OCI-LY7 (cell line): ENCODE measurements around the gene KRT6B. TPM values are rescaled to one million over a fixed set of nuclear protein-coding genes. Genes with fewer than 3 reads are reported as not detected.
"Not testable (repeated sequence)": the region's sequence is repeated elsewhere in the genome, so short reads cannot be mapped to it uniquely, and the experiment has no call there.

ENCODE experiments used
- BruUV-seq: library from RNA; stranded (reverse); fragments of 400-500 nt; replicated peaks from 2 replicates; lab custom pipeline; 2021; lab: Mats Ljungman, UMichigan
- CTCF ChIA-PET: fragments of 300-600 bp; sonication (Branson Sonifier 250); formaldehyde crosslinking; loops from one replicate; lab custom pipeline; 2022; ENCODE audit warnings: antibody characterized with exemption; ENCODE audit not compliant: unreplicated experiment; lab: Charles Lee
- POLR2A ChIA-PET: fragments of 300-600 bp; sonication (Branson Sonifier 250); formaldehyde crosslinking; loops from one replicate; lab custom pipeline; 2022; ENCODE audit warnings: antibody characterized with exemption; lab: Charles Lee
- DNase-seq: peaks from one replicate; pipeline ENCODE4 v3.0.0-alpha.2; 2015; ENCODE audit warnings: low spot score
- H2AFZ ChIP-seq: fragments of 200-600 bp; sonication (generic), shearing (Covaris generic); 2 replicates; pipeline ENCODE4 v1.6.1; 2014; ENCODE audit warnings: mild to moderate bottlenecking, antibody characterized with exemption, low read length, moderate library complexity
- H3K27ac ChIP-seq: fragments of 200-600 bp; sonication (generic); 2 replicates; pipeline ENCODE4 v1.5.1; 2014; ENCODE audit warnings: mixed run types, low read depth, mild to moderate bottlenecking, moderate library complexity, low read length, inconsistent platforms; ENCODE audit not compliant: poor library complexity, severe bottlenecking
- H3K36me3 ChIP-seq: fragments of 200-600 bp; sonication (generic); 2 replicates; pipeline ENCODE4 v1.6.1; 2014; ENCODE audit warnings: mild to moderate bottlenecking, antibody characterized with exemption, low read length, moderate library complexity, mixed read lengths; ENCODE audit not compliant: insufficient read depth
- H3K4me1 ChIP-seq: fragments of 200-600 bp; sonication (generic); 2 replicates; pipeline ENCODE4 v1.5.1; 2014; ENCODE audit warnings: mild to moderate bottlenecking, low read length; ENCODE audit not compliant: insufficient read depth, poor library complexity, severe bottlenecking
- H3K4me2 ChIP-seq: fragments of 200-600 bp; sonication (generic); 2 replicates; pipeline ENCODE4 v1.6.1; 2014; ENCODE audit warnings: mild to moderate bottlenecking, low read length
- H3K4me3 ChIP-seq: fragments of 200-600 bp; sonication (generic); 2 replicates; pipeline ENCODE4 v1.5.1; 2014; ENCODE audit warnings: mild to moderate bottlenecking, low read depth, low read length; ENCODE audit not compliant: poor library complexity, severe bottlenecking
- H3K79me2 ChIP-seq: fragments of 200-600 bp; sonication (generic); 2 replicates; pipeline ENCODE4 v1.6.1; 2016; ENCODE audit warnings: low read depth, mild to moderate bottlenecking, low read length, moderate library complexity, mixed read lengths; ENCODE audit not compliant: insufficient read depth
- H3K9me2 ChIP-seq: fragments of 200-600 bp; sonication (generic); 2 replicates; pipeline ENCODE4 v1.6.1; 2016; ENCODE audit warnings: mild to moderate bottlenecking, low read length, mixed read lengths; ENCODE audit not compliant: insufficient read depth
- H3K9me3 ChIP-seq: fragments of 200-600 bp; sonication (generic); 2 replicates; pipeline ENCODE4 v1.6.1; 2014; ENCODE audit warnings: mild to moderate bottlenecking, mixed run types, low read length, mixed read lengths
- H4K20me1 ChIP-seq: fragments of 200-600 bp; sonication (generic); 2 replicates; pipeline ENCODE4 v1.6.1; 2014; ENCODE audit warnings: mild to moderate bottlenecking, antibody characterized with exemption, low read length, moderate library complexity, mixed read lengths; ENCODE audit not compliant: insufficient read depth
- EZH2phosphoT487 ChIP-seq: fragments of 200-600 bp; sonication (generic); IDR thresholded peaks from 2 replicates; pipeline ENCODE4 v1.6.1; 2018; ENCODE audit warnings: low read depth, borderline replicate concordance, mild to moderate bottlenecking, mixed run types, antibody characterized with exemption, low read length, moderate library complexity, mixed read lengths
- intact Hi-C: fragments of 100-400 bp; cut with micrococcal nuclease; formaldehyde crosslinking; loops from one replicate; pipeline ENCODE4 v1.10.0; 2022; ENCODE audit not compliant: unreplicated experiment
- total RNA-seq, 2 experiments: library from RNA; depleted of rRNA in 1 of 2; stranded (reverse); fragments of >200 nt in 1 of 2; shearing (Covaris generic) in 1 of 2; gene quantifications; 2 replicates each; pipeline ENCODE4 v1.2.3, GENCODE V29; 2014 to 2022
- TF ChIP-seq, protein P1 (sequence below): fragments of 200-600 bp; sonication (generic); conservative IDR thresholded peaks from 2 replicates; pipeline ENCODE4 v1.5.1; 2014; ENCODE audit warnings: mild to moderate bottlenecking, antibody characterized with exemption, low read length, moderate library complexity, mixed read lengths

KRT6B gene
- total RNA-seq, 2 experiments from 2014 or later: not detected

DNA sequence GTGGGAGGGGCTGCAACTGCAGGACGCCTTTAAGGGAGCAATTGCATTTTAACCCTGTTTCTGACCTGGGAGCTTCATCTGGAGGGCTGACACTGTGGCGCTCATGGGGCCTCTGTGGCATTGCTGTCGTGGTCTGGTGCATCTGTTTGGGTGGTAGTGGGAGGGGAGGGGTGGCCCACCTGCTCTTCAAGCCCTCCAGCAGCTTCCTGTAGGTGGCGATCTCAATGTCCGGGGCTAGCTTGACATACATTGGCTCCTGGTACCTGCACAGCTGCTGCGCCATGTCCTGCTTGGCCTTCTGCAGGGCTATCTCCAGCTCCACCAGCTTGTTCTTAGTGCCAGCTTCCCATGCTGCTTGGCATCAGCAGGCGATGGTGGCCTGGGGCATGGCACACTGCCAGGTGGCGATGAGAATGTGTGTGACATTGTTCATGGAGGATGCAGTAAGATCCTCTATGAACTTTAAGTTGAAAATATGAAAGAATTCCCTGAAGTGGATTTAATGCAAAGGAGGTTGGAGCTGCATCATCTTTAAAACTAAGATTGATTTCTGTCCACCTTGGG is 38.1 kb downstream of the KRT6B start:
- no peak for TF ChIP-seq EZH2phosphoT487
- TF ChIP-seq, protein P1, sequence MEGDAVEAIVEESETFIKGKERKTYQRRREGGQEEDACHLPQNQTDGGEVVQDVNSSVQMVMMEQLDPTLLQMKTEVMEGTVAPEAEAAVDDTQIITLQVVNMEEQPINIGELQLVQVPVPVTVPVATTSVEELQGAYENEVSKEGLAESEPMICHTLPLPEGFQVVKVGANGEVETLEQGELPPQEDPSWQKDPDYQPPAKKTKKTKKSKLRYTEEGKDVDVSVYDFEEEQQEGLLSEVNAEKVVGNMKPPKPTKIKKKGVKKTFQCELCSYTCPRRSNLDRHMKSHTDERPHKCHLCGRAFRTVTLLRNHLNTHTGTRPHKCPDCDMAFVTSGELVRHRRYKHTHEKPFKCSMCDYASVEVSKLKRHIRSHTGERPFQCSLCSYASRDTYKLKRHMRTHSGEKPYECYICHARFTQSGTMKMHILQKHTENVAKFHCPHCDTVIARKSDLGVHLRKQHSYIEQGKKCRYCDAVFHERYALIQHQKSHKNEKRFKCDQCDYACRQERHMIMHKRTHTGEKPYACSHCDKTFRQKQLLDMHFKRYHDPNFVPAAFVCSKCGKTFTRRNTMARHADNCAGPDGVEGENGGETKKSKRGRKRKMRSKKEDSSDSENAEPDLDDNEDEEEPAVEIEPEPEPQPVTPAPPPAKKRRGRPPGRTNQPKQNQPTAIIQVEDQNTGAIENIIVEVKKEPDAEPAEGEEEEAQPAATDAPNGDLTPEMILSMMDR: peak; percentile 50
- intact Hi-C loops: no loop called here
- Histone ChIP-seq H3K79me2 (no peaks in the 10 kb centered on the region), H3K9me2 (no peaks in the 10 kb centered on the region), H3K9me3 (no peaks in the 10 kb centered on the region), H4K20me1 (no peaks in the 10 kb centered on the region), H3K4me1 (no peaks in the 10 kb centered on the region), H2AFZ (no peak overlapping the region), H3K36me3 (no peaks in the 10 kb centered on the region), H3K27ac (no peak overlapping the region), H3K4me2 (no peak overlapping the region), H3K4me3 (no peak overlapping the region)
- ChIA-PET POLR2A (interaction anchor here (0.7 to 1.2 kb wide), 2 partner anchors 13 to 53 kb away, joined by 3 to 4 read pairs; no protein-coding TSS in a partner anchor), CTCF (no interaction called here)
- DNase-seq: no peak
- no TSS peak for BruUV-seq

DNA sequence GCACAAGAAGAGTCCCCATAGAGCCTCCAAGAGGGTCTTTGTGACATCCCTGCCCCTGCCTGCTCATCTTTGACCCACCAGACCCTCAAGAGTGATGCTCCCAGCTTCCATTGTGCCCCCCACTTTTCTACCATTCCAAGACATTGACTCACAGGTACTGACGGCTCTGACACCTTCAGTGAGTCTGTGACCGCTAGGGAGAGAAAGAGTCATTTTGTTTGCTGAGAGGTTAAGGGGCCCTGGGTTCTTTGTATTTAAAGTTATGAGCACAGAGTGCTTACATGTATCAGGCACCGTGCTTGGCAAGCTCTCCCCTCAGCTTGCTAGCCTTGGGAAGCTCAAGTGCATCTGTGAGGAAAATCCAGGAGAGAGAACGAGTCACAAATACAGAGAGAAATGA is 38.7 kb downstream of the KRT6B start:
- Histone ChIP-seq H3K79me2 (no peaks in the 10 kb centered on the region), H3K27ac (no peak overlapping the region), H3K36me3 (no peaks in the 10 kb centered on the region), H2AFZ (no peak overlapping the region), H4K20me1 (no peaks in the 10 kb centered on the region), H3K4me1 (no peaks in the 10 kb centered on the region), H3K4me3 (no peak overlapping the region), H3K4me2 (no peak overlapping the region), H3K9me3 (no peaks in the 10 kb centered on the region), H3K9me2 (no peaks in the 10 kb centered on the region)
- POLR2A ChIA-PET: interaction anchor here (1.2 kb wide), 1 partner anchor 12 kb away, joined by 3 read pairs; no protein-coding TSS in a partner anchor
- intact Hi-C loops: no loop called here
- BruUV-seq: no TSS peak
- TF ChIP-seq EZH2phosphoT487: no peak
- TF ChIP-seq, protein P1: no peak
- no peak for DNase-seq
- CTCF ChIA-PET: no interaction called here

DNA sequence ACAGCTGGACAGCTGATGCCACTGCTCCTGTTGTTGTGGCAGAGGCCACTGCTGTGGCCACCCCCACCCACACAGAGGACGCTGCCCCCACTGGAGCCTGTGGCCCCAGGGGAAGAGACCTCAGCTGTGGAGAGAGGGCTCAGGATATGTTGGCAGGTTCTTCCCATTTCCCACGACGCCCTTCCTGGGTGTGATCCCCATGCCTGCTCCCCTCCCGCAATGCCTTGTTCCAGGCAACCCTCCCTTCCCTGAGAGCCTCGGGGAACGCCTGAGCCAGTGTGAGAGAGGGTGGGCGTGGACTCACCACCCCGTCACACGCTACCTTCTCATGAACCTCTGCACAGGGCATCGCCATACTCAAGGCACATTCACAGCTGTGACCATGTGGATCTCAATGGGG is 40.1 kb downstream of the KRT6B start:
- H3K36me3 ChIP-seq: no peaks in the 10 kb centered on the region
- TF ChIP-seq, protein P1: no peak
- no peak for TF ChIP-seq EZH2phosphoT487
- intact Hi-C loops: no loop called here
- no peak overlapping the region for H2AFZ ChIP-seq
- H3K79me2 ChIP-seq: no peaks in the 10 kb centered on the region
- POLR2A ChIA-PET: no interaction called here
- H3K9me2 ChIP-seq: no peaks in the 10 kb centered on the region
- no peaks in the 10 kb centered on the region for H4K20me1 ChIP-seq
- no peaks in the 10 kb centered on the region for H3K9me3 ChIP-seq
- CTCF ChIA-PET: no interaction called here
- no TSS peak for BruUV-seq
- no peak overlapping the region for H3K27ac ChIP-seq
- no peak overlapping the region for H3K4me2 ChIP-seq
- H3K4me1 ChIP-seq: no peaks in the 10 kb centered on the region
- H3K4me3 ChIP-seq: no peak overlapping the region
- DNase-seq: no peak

DNA sequence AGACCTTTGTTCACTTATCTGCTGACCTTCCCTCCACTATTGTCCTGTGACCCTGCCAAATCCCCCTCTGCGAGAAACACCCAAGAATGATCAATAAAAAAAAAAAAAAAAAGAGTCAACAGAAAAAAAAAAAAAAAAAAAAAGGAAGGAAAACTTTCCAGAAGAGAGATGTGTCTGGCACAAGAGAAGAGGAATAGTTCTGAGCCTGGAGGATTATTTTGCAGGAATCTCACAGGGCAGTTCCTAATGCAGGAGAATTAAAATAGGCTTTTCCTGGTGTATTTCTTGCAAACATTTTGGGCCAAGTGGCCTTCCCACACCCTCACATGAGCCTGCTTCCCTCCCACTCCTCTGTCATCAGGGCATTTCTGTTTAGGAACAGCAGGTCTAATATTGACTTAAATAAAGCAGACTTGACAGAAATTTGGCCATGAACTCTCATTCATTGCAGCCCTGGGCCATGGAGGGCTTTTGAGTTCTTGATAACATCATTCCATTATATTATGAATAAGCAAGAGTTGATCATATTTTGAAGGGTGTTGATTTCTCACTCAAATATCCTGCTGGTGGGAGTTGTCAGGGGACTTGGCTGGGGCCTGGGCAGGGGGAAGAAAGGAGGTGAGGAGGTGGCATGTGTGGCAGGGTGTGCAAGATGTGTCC is 41.2 kb downstream of the KRT6B start:
- POLR2A ChIA-PET, H3K79me2 ChIP-seq, H3K9me3 ChIP-seq, DNase-seq, BruUV-seq, H3K27ac ChIP-seq, H2AFZ ChIP-seq, intact Hi-C loops, CTCF ChIA-PET, H3K4me3 ChIP-seq, H3K9me2 ChIP-seq, H3K4me2 ChIP-seq, H3K36me3 ChIP-seq, H4K20me1 ChIP-seq, H3K4me1 ChIP-seq: not testable (repeated sequence)
